ENCODE results near the gene SMDT1. TPM values are rescaled to one million over a fixed set of nuclear protein-coding genes. Genes with fewer than 3 reads are reported as not detected.
A peak's percentile ranks its signal among the peaks of the same experiment; 100 is the strongest.

The SMDT1 gene
- total and polyA plus RNA-seq, 10 of the 15 experiments (the other 5 are each of a cell fraction or from before 2014, with no cell fraction given): 19.7 to 176 (median 66.3) TPM

- TF ChIP-seq E4F1 (IDR thresholded peaks at IDR 0.05; ENCODE audit: borderline replicate concordance, partially characterized antibody) (no peak), POLR2AphosphoS2 (IDR thresholded peaks at IDR 0.05; ENCODE audit: low read depth, low read length) (peak; percentile 89), PAX5 (IDR thresholded peaks at IDR 0.05; ENCODE audit: borderline replicate concordance, low read depth, low read length) (peak; percentile 4; the same call in 1 of the 2 replicates), RBBP5 (conservative IDR thresholded peaks at IDR 0.05) (no peak), NFYA (IDR thresholded peaks at IDR 0.05; ENCODE audit: borderline replicate concordance, low read depth, low read length) (no peak), ZNF622 (IDR thresholded peaks at IDR 0.05) (no peak), BRCA1 (IDR thresholded peaks at IDR 0.05; ENCODE audit: low read depth, low read length) (no peak), TARDBP (IDR thresholded peaks at IDR 0.05; ENCODE audit: borderline replicate concordance) (no peak), ZNF274 (IDR thresholded peaks at IDR 0.05; ENCODE audit: insufficient read depth, insufficient read length) (no peak), TBL1XR1 (IDR thresholded peaks at IDR 0.05; ENCODE audit: low read depth, low read length) (peak; percentile 57), CEBPB (IDR thresholded peaks at IDR 0.05; ENCODE audit: borderline replicate concordance in 1 of 2, low read depth in 2 of 2, low read length in 2 of 2) (no peak), HDAC6 (IDR thresholded peaks at IDR 0.05; ENCODE audit: unreplicated experiment) (peak; percentile 54)
- TF ChIP-seq, protein P1, sequence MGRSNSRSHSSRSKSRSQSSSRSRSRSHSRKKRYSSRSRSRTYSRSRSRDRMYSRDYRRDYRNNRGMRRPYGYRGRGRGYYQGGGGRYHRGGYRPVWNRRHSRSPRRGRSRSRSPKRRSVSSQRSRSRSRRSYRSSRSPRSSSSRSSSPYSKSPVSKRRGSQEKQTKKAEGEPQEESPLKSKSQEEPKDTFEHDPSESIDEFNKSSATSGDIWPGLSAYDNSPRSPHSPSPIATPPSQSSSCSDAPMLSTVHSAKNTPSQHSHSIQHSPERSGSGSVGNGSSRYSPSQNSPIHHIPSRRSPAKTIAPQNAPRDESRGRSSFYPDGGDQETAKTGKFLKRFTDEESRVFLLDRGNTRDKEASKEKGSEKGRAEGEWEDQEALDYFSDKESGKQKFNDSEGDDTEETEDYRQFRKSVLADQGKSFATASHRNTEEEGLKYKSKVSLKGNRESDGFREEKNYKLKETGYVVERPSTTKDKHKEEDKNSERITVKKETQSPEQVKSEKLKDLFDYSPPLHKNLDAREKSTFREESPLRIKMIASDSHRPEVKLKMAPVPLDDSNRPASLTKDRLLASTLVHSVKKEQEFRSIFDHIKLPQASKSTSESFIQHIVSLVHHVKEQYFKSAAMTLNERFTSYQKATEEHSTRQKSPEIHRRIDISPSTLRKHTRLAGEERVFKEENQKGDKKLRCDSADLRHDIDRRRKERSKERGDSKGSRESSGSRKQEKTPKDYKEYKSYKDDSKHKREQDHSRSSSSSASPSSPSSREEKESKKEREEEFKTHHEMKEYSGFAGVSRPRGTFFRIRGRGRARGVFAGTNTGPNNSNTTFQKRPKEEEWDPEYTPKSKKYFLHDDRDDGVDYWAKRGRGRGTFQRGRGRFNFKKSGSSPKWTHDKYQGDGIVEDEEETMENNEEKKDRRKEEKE (IDR thresholded peaks at IDR 0.05): no peak
- TF ChIP-seq, protein P2, sequence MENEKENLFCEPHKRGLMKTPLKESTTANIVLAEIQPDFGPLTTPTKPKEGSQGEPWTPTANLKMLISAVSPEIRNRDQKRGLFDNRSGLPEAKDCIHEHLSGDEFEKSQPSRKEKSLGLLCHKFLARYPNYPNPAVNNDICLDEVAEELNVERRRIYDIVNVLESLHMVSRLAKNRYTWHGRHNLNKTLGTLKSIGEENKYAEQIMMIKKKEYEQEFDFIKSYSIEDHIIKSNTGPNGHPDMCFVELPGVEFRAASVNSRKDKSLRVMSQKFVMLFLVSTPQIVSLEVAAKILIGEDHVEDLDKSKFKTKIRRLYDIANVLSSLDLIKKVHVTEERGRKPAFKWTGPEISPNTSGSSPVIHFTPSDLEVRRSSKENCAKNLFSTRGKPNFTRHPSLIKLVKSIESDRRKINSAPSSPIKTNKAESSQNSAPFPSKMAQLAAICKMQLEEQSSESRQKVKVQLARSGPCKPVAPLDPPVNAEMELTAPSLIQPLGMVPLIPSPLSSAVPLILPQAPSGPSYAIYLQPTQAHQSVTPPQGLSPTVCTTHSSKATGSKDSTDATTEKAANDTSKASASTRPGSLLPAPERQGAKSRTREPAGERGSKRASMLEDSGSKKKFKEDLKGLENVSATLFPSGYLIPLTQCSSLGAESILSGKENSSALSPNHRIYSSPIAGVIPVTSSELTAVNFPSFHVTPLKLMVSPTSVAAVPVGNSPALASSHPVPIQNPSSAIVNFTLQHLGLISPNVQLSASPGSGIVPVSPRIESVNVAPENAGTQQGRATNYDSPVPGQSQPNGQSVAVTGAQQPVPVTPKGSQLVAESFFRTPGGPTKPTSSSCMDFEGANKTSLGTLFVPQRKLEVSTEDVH (IDR thresholded peaks at IDR 0.05; ENCODE audit: low read depth, partially characterized antibody): no peak
- TF ChIP-seq, protein P3, sequence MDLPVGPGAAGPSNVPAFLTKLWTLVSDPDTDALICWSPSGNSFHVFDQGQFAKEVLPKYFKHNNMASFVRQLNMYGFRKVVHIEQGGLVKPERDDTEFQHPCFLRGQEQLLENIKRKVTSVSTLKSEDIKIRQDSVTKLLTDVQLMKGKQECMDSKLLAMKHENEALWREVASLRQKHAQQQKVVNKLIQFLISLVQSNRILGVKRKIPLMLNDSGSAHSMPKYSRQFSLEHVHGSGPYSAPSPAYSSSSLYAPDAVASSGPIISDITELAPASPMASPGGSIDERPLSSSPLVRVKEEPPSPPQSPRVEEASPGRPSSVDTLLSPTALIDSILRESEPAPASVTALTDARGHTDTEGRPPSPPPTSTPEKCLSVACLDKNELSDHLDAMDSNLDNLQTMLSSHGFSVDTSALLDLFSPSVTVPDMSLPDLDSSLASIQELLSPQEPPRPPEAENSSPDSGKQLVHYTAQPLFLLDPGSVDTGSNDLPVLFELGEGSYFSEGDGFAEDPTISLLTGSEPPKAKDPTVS (IDR thresholded peaks at IDR 0.05; ENCODE audit: low read depth, low read length): 0 out of 2 replicates have a peak, but pooled peaks have one; percentile 48
- TF ChIP-seq, protein P4, sequence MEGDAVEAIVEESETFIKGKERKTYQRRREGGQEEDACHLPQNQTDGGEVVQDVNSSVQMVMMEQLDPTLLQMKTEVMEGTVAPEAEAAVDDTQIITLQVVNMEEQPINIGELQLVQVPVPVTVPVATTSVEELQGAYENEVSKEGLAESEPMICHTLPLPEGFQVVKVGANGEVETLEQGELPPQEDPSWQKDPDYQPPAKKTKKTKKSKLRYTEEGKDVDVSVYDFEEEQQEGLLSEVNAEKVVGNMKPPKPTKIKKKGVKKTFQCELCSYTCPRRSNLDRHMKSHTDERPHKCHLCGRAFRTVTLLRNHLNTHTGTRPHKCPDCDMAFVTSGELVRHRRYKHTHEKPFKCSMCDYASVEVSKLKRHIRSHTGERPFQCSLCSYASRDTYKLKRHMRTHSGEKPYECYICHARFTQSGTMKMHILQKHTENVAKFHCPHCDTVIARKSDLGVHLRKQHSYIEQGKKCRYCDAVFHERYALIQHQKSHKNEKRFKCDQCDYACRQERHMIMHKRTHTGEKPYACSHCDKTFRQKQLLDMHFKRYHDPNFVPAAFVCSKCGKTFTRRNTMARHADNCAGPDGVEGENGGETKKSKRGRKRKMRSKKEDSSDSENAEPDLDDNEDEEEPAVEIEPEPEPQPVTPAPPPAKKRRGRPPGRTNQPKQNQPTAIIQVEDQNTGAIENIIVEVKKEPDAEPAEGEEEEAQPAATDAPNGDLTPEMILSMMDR (IDR thresholded peaks at IDR 0.05 in 2 of 3, conservative IDR thresholded peaks at IDR 0.05 in 1 of 3; ENCODE audit: control insufficient read depth in 2 of 3, extremely low read depth in 1 of 3, insufficient read depth in 1 of 3, low read depth in 3 of 3, low read length in 3 of 3): peak; percentile 95 to 99 (median 96); a peak in 5 of 6 replicates
Measured at GRCh38 chr22:42090596-42091454, 11.3 kb downstream of the SMDT1 start, which contains the start of gene NDUFA6 (continued).
